Gastroesophageal sphincter (tissue), 3 donors: ENCODE data around the gene LY6G6D.

Experiments
- EP300 ChIP-seq: sonication (generic); formaldehyde crosslinking; IDR thresholded peaks from one replicate; pipeline ENCODE4 v1.6.1; 2017; ENCODE audit warnings: antibody characterized with exemption, mild to moderate bottlenecking
- POLR2A ChIP-seq, 2 donors: fragments of 450-650 bp; IDR thresholded peaks; one replicate each; pipeline ENCODE4 v1.6.1; 2017; ENCODE audit warnings: antibody characterized with exemption in 2 of 2, mild to moderate bottlenecking in 2 of 2, moderate library complexity in 1 of 2
- POLR2AphosphoS5 ChIP-seq: sonication (generic); formaldehyde crosslinking; IDR thresholded peaks from one replicate; pipeline ENCODE4 v1.6.1; 2017; ENCODE audit warnings: antibody characterized with exemption
- TF ChIP-seq, protein P1 (sequence below), 4 experiments: fragments of 200-600 bp in 2 of 4; fragments of 450-650 bp in 2 of 4; sonication (generic) in 1 of 4; IDR thresholded peaks; one replicate each; pipeline ENCODE4 v1.5.1; 2017 to 2019; ENCODE audit warnings: antibody characterized with exemption in 4 of 4, mild to moderate bottlenecking in 2 of 4, moderate library complexity in 2 of 4

DNA sequence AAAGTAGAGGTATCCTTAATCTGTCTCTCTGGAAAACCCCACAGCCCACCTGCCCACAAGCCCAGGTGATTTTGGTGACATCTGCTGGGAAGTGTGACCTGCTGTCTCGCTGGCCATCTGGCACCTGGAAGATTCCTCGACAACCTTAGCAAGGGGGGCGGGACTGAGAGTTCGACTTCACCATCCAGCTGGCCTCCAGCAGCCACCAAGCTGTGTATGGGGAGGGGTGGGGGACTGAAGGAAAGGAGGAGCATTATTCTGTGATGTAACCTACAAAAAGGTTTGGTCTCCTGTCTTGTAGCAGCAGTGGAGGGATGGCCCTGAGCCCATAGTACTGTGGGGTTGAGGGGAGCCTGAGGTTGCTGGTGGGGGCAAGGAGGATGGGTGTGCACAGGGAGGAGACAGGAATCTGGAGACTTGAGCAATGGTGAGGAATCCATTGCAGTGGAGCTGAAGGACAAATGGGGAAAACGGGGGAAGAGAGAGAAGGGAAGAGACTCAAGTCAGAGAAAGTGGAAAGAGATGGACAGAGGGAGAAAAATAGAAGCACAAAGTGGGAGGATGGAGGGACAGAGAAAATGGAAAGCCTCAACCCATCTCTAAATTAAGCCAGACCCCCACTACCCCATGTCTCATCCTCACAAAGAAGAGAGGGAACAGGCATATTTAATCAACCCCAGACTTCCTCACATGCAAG lies 4.5 kb upstream of the LY6G6D start:
- TF ChIP-seq, protein P1, sequence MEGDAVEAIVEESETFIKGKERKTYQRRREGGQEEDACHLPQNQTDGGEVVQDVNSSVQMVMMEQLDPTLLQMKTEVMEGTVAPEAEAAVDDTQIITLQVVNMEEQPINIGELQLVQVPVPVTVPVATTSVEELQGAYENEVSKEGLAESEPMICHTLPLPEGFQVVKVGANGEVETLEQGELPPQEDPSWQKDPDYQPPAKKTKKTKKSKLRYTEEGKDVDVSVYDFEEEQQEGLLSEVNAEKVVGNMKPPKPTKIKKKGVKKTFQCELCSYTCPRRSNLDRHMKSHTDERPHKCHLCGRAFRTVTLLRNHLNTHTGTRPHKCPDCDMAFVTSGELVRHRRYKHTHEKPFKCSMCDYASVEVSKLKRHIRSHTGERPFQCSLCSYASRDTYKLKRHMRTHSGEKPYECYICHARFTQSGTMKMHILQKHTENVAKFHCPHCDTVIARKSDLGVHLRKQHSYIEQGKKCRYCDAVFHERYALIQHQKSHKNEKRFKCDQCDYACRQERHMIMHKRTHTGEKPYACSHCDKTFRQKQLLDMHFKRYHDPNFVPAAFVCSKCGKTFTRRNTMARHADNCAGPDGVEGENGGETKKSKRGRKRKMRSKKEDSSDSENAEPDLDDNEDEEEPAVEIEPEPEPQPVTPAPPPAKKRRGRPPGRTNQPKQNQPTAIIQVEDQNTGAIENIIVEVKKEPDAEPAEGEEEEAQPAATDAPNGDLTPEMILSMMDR (IDR thresholded peaks at IDR 0.05) = no peak
- TF ChIP-seq POLR2AphosphoS5 (no peak), POLR2A (IDR thresholded peaks at IDR 0.05) (no peak), EP300 (no peak)
